ENCODE measurements around the gene SMC3.
"Not testable (repeated sequence)": the region's sequence is repeated elsewhere in the genome, so short reads cannot be mapped to it uniquely, and the experiment has no call there.

The SMC3 gene

DNA sequence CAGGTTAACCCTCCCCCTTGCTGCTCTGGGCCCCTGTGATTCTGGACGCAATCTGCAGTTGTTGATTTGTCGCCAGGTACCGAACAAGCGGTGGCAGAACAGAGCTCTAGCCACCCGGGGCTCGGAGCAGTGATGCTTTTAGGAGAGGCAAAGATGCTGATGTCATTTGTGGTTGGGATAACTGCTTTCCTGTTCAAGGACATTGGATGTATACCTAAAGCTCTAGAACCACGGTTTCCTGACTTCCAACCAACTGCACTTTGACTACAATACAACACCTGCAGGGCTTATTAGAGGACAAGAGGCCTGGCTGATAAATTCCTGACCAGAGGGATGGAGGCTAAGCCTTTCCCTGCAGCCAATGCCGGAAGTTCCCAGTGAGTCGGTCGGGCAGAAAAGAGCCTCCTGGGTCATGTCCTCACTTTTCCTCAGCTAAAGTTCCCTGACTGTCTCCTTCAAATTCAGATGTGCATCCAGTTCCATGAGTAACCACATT is 70.1 kb downstream of the SMC3 start:
- peak; percentile 31 for DNase-seq

DNA sequence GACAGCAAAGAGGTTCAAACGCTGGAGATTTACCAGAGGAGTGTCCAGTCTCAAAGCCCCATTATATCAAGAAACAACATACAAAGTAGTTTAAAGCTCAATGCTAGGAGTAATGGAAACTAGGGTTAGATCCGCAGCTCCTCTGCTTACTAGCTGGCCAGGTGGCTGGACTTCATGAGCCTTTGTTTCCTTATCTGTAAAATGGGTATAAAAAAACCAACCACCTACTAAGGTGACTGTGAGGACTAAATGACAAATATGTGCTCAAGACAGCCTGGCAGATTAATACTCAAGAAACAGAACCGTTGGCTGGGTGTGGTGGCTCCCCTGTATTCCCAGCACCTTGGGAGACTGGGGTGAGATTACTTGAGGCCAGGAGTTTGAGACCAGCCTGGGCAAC is 70.8 kb downstream of the SMC3 start:
- DNase-seq, result no peak
- in situ Hi-C loops (cut with HindIII; ENCODE audit: low pct_ligation_motif_present, low pct_unique_long_range_greater_than_20kb, low sequenced_read_pairs), result no loop called here

More for the DNA sequence above, 70.1 kb downstream of the SMC3 start:
- in situ Hi-C loops (cut with HindIII; ENCODE audit: low pct_ligation_motif_present, low pct_unique_long_range_greater_than_20kb, low sequenced_read_pairs), result no loop called here

DNA sequence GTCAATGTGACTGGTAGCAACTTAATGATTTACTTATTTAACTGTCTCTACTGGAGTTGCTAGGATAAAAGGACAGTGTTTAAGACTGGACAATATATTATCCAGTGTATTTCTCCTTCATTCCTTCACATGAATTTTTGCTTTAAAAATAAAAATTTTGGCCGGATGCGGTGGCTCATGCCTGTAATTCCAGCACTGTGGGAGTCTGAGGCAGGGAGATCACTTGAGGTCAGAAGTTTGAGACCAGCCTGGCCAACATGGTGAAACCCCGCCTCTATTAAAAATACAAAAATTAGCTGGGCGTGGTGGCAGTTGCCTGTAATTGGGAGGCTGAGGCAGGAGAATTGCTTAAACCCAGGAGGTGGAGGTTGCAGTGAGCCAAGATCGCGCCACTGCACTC is 71.6 kb downstream of the SMC3 start:
- DNase-seq; in situ Hi-C loops (cut with HindIII; ENCODE audit: low pct_ligation_motif_present, low pct_unique_long_range_greater_than_20kb, low sequenced_read_pairs): not testable (repeated sequence)

DNA sequence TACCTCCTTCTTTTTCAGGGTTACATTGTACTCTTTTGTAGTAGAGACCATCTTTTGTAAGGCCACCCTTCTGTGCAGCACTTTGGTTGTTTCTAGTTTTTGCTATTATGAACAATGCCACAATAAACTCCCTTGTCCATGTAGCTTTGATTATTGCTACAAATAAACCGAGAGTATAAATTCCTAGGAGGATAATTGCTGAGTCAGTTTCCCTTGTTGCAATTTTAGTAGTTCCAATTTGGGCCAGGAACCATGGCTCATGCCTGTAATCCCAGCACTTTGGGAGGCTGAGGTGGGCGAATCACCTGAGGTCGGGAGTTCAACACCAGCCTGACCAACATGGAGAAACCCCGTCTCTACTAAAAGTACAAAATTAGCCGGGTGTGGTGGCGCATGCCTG is 72.4 kb downstream of the SMC3 start:
- DNase-seq; in situ Hi-C loops (cut with HindIII; ENCODE audit: low pct_ligation_motif_present, low pct_unique_long_range_greater_than_20kb, low sequenced_read_pairs): not testable (repeated sequence)

DNA sequence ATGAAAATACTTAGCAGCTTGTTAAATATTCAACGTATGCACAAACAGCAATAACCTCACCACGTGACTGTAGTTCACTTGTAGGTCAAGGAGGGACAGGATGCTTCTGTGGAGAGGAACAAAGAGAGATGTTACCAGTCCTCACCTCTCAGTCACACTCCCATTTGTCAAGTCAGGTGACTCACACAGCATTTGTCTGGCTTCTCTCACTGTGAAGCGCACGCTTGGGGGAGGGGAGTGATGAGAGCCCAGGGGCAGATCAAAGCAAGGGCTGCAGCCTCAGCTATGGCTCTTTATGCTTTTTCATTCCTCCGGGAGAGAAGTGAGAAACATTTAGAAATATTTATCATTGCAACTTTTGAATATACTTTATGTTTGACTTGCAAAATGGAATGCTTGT is 73.8 kb downstream of the SMC3 start:
- in situ Hi-C loops (cut with HindIII; ENCODE audit: low pct_ligation_motif_present, low pct_unique_long_range_greater_than_20kb, low sequenced_read_pairs), result no loop called here
- peak; percentile 43 for DNase-seq

DNA sequence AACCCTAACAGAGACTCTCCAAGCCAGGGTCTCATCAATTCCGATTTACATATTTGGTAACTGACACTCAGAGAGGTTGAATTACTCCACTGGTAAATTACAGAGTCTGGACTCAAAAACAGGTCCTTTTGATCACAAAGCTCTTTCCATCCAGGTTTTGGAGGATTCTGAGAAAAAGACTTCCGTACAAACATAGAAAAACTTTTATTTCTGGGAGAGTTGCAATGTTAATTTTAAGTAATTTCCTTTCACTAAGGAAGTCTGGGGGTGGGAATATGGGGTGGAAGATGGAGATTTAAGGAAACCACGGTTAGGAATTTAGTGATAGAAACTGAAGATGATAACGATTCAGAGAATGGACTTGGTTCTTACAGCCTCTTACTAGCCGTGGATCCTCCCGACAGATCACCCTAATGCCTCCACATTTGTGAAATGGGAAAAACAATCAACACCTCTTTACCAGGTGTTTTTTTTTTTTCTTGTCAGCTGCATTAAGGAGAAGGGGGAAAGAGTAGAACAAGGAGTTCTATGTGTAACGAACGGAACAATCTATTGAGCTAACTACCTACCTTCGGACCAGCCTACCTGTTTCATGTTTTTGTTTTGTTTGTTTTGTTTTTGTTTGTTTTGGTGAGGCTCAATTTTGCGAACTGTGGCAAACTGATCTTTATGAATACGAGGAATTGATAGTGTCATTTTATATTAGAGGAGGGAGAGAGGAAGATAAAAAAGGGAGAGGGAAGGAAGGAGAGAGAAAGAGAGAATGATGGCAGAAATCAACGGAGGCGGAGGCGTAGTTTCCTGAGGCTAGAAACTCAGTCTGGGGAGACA is 74.9 kb downstream of the SMC3 start:
- no peak for DNase-seq
- in situ Hi-C loops (cut with HindIII; ENCODE audit: low pct_ligation_motif_present, low pct_unique_long_range_greater_than_20kb, low sequenced_read_pairs), result no loop called here

DNA sequence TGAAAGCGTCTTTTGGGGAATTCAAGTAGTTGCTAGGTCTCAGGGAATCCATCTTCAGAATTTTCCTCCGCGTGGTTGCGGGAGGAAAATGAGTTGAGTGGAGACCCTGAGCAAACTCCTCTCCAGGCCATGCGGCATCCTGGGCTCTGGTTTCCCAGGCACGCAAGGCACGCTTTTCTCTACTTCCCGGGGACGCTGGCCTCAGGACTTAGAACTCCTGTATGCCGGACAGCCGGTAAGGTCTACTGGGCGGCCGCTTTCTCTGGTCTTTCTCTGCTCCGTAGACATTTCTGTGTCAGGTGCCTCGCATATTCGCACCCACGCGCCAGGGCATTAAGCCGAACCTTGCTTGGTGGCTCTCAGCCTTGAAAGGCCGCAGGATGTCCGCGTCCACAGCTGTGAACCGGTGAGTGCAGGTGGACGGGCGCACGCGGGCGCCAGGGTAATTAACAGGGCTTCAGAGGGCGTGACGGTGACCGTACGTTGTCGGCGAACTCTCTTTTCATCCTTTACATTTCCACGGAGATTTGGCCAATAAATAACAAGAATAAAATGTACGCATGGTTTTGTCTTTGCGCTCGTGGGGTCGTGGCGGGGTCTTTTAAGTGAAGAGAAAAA is 75.6 kb downstream of the SMC3 start:
- in situ Hi-C loops (cut with HindIII; ENCODE audit: low pct_ligation_motif_present, low pct_unique_long_range_greater_than_20kb, low sequenced_read_pairs), result no loop called here
- no peak for DNase-seq

DNA sequence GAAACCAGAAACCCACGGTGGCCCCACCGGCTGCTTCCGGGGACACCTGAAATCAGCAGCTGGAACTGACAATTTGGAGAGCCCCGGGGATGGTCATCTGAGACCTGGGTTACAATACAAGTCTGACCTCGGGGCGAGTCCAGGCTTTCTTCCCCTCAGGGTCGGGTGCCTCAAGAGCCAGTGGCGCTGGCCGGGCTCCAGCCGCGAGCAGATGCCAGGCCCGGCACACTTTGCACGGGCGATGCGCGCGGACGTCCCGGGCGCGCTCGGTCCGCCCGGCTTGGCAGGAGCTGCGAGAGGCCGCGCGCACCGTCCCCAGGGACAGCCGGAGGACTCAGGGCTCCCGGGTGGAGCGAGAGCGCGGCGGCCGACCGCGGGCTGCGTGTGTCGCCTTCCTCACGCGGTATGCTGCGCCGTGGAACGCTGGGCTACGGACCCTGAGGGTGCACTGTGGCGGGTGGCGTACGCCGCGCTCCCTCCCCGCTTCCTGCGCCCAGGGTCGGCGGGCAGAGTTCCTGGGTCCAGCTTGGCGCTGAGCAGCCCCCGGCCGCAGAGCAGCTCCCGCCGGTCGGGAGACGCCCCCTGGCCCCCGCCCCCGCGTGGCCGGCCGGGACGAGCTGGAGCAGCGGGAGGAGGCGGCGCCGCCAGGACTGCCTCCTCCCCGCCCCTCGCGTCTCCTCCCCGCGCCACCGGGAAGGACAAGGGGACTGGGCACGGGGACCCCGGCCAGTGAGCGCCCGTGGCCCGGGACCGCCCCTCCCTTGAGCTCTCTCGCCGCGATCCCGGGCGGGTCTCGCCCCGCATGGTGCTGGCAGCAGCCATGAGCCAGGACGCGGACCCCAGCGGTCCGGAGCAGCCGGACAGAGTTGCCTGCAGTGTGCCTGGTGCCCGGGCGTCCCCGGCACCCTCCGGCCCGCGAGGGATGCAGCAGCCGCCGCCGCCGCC is 76.4 kb downstream of the SMC3 start, which contains the start of gene RBM20:
Gene RBM20, plus strand, starts transcription at position 684 of the 945 bp plus-strand sequence. Its CDS starts 119 bp downstream, at position 803.
- peak; percentile 33 for DNase-seq
- in situ Hi-C loops (cut with HindIII; ENCODE audit: low pct_ligation_motif_present, low pct_unique_long_range_greater_than_20kb, low sequenced_read_pairs), result no loop called here

DNA sequence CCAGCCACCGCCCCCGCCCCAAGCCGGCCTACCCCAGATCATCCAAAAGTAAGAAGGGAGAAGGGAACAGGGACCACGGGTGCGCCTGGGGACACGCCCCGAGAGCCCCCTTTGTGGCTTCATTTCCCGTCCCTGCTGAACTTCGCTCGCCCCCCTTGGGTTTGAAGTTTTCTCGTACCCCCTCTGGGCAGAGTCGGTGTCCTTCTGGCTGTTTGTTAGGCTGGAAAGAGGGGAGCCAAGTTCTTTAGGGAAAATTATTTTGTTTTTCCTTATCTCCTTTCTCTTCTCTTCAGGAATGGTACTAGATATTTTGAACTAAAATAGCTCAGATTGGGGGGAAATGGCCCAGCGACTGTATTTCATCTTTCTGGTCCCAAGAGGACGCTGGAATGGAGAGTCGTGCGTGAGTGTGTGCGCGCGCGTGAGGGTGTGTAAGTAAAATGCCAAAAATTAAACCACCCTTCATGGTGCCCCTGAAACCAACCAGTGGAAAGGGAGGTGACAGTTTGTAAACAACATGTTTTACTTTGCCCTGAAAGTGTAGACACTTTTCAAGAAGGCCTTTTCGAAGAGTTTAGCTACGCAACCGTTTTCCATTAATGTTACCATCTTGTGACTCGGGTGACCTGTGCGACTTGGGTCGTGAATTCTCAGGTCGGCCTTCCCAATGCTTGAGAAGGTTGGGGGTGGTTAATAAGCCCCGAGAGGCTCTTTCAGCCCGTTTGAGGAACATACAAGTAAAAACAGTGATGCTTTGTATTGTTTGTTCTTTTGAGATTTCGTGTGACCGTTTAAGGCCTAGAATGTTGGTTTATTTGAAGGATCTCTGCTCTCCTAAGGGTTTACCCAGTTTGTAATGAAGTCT is 77.3 kb downstream of the SMC3 start:
- in situ Hi-C loops (cut with HindIII; ENCODE audit: low pct_ligation_motif_present, low pct_unique_long_range_greater_than_20kb, low sequenced_read_pairs), result no loop called here

DNA sequence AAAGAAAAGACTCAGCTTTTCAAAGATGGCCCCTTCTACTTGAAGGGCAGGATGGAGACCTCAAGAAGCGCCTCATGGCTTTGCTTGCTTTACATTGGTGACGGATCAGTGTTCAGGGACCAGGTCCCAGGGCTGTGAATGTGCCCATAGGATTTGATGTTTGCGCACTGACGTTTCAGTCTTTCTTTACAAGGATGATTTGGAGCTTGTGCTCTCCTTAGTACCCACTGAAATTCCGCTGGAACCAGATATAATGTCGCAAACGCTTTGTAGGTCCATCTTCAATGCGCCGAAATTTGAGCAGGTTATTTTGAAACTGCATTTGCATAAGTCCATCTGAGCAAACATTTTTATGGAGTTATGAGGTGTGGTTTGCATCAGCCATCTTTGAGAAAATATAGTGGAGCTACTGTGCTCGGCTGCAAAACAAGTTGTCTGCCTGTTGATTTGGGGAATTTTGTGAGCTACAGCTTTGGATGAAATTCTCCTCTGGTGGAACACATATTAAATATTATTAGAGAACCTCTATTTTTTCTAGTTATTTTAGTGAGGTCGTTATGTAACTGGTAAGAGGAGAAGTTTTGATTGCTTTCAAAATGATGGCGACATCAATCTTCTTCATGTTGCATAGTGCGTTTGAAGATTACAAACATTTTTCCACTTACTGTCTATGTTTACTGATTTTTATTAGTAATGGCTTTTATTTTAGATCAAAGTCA is 79.1 kb downstream of the SMC3 start:
- no peak for DNase-seq
- in situ Hi-C loops (cut with HindIII; ENCODE audit: low pct_ligation_motif_present, low pct_unique_long_range_greater_than_20kb, low sequenced_read_pairs), result no loop called here

More for the DNA sequence above, 77.3 kb downstream of the SMC3 start:
- peak; percentile 19 for DNase-seq

DNA sequence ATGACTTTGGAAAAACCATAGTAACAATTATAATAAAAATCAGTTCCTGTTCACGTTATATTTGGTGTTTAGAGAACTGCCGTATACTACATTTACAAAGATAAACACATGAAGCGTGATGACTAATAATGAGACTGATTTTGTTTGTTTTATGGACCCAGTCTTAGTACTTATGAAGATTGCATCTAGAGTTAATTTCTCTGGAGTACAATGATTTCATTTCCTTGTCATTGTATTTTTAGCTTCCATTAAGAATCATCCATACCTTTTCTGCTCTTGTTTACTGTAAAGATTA is 79.6 kb downstream of the SMC3 start:
- DNase-seq, result no peak
- in situ Hi-C loops (cut with HindIII; ENCODE audit: low pct_ligation_motif_present, low pct_unique_long_range_greater_than_20kb, low sequenced_read_pairs), result no loop called here

DNA sequence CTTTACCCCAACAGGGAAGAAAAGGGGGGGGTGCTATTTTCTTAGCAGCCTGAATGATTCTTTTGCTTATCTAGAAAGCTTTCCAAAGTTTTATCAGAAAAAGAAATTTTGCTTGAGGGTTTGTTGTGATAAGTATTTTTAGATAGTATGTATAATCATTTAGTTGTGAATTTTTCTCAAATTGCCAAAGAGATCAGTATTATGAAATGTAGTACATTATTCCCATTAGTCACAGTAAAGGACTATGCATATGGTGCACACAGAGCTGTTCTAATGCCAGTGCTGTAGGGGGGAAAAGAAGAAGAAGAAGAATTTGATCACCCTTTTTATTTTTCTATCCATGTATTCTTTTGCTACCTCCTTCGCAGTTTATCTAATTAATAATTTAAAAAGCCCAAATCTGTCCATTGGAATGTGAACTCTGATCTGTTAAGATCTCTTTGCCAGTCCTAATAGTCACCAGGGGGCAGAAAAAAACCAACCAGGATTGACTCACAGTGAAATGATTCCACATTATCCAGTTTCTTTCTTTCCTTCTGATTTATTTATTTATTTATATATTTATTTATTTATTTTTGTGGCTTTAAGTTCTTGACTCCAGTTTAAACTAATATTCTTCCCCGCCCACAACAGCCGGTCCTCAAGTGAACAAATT is 81.3 kb downstream of the SMC3 start:
- in situ Hi-C loops (cut with HindIII; ENCODE audit: low pct_ligation_motif_present, low pct_unique_long_range_greater_than_20kb, low sequenced_read_pairs), result no loop called here

DNA sequence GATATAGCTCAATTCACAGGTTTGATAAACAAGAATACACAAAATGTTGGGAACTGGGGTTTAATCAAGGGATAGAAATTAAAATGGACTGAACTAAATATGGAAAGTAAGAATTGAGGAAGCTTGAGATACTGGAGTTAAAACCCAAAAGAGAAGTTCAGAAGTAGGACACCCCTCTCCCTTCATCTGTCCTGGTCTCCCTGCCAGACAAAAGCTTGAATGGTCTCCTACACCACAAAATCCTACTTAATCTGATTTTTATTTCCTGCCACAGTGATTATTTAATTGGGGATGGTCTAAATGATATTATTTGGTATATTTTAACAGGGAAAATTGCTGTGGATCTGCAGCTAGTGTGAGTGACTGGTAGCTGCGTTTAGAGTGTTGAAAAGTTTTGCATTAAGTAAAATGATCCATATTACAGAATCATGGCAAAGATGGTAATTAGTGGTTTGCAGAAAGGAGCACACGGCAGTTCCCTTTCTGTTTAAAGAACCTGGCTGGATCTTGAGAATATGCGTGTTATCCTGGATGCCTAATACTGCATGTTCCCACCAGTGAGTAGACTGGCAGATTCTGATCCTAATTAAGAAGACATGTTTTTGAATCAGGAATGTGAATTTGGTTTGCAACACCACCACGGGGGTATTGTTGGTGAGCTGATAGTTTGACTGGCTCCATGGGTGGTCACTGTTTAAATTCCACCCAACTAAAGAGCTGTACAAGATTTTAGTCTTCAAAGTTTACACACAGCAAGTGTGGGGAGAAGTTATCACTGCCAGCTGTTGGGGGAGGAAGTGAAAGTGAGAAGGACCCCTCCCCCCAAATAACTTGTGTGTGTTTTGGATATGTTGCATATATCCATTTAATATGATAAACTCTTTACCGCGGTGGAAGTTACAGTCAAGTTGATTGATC is 82.1 kb downstream of the SMC3 start:
- no peak for DNase-seq
- in situ Hi-C loops (cut with HindIII; ENCODE audit: low pct_ligation_motif_present, low pct_unique_long_range_greater_than_20kb, low sequenced_read_pairs), result no loop called here

More for the DNA sequence above, 81.3 kb downstream of the SMC3 start:
- DNase-seq, result peak; percentile 31

DNA sequence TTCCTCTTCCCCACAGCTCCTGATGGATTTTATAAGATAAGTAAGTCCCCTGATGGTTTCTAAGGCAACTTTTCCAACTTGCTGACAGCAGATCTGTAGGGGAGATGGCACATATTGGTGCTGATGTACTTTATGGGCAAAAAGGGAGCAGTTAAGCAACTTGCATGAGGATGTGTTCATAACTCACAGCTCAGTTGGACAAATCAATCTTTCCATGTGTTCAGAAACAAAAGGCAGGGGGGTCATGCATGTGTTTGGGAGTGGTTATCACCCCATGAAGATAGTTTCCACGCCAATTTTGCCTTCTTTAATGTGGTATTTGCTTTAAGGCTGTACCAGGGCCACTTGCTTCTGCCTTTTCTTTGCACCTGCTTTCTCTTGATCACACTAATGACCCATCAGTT is 82.8 kb downstream of the SMC3 start:
- in situ Hi-C loops (cut with HindIII; ENCODE audit: low pct_ligation_motif_present, low pct_unique_long_range_greater_than_20kb, low sequenced_read_pairs), result no loop called here
- no peak for DNase-seq

DNA sequence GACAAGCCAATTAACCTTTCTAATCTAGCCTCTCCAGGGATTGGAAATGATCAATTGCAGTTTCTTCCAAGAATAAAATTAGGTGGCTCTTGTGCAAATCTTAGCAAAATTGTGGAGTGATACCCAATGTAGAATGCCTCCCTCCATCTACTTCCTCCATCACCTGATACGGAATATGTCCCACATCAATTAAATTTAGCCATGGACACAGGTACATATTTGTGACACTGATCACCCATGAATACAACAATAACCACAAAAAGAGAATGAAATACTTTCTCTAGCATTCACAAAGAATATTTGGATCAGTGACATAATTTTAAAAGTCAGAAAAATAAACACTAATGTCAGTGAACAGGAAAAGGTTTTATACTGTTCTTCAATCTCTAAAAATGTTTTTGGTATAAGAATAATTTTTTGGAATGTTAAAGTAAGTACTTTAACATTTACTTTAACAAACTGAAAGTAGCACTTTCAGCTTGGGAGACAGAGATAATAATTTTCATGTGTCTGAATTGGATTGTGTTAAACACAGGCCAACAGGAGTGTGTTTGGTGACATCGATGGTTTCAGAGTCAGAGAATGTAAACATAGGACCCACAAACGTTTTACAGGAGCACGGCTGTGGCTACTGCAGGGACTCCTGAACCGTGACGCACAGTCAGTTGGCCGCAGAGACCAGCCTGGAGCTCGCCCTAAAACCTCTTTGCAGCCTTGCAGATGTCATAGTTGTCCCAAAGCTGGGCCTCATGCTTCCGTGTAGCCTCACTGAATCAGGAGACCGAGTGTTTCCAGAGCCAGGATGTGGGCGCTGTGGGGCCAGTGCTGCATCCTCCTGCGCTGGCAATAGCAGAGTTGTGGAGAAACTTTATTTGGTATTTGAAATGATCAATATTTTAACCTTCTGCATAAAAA is 83.8 kb downstream of the SMC3 start:
- peak; percentile 80 for DNase-seq
- in situ Hi-C loops (cut with HindIII; ENCODE audit: low pct_ligation_motif_present, low pct_unique_long_range_greater_than_20kb, low sequenced_read_pairs), result no loop called here
